ENCODE measurements around the gene NEK7. TPM values are rescaled to one million over a fixed set of nuclear protein-coding genes. Genes with fewer than 3 reads are reported as not detected.
"Not testable (repeated sequence)": the region's sequence is repeated elsewhere in the genome, so short reads cannot be mapped to it uniquely, and the experiment has no call there.

NEK7 gene
- total RNA-seq, 1 experiment from 2014 or later = 699 TPM

- DNase-seq (ENCODE audit: low spot score) = no peak
Observed at GRCh38 chr1:198290089-198290683, 133.4 kb downstream of the NEK7 start.

GRCh38 chr1:198291036-198291435, 134.2 kb downstream of the NEK7 start:
- DNase-seq (ENCODE audit: low spot score) = no peak

- no peak for DNase-seq (ENCODE audit: low spot score)
Observed at GRCh38 chr1:198291924-198292323, 135.1 kb downstream of the NEK7 start.

- DNase-seq (ENCODE audit: low spot score) = no peak
Observed at GRCh38 chr1:198295225-198295624, 138.4 kb downstream of the NEK7 start.

- no peak for DNase-seq (ENCODE audit: low spot score)
Observed at GRCh38 chr1:198295971-198296370, 139.2 kb downstream of the NEK7 start.

- no peak for DNase-seq (ENCODE audit: low spot score)
Observed at GRCh38 chr1:198297281-198297680, 140.5 kb downstream of the NEK7 start.

- no peak for DNase-seq (ENCODE audit: low spot score)
Observed at GRCh38 chr1:198298640-198299039, 141.8 kb downstream of the NEK7 start.

GRCh38 chr1:198300451-198300850, 143.7 kb downstream of the NEK7 start:
- no peak for DNase-seq (ENCODE audit: low spot score)

- DNase-seq (ENCODE audit: low spot score) = no peak
Observed at GRCh38 chr1:198304431-198304830, 147.6 kb downstream of the NEK7 start.

- DNase-seq (ENCODE audit: low spot score) = not testable (repeated sequence)
Observed at GRCh38 chr1:198314817-198315216, 158.0 kb downstream of the NEK7 start.

GRCh38 chr1:198315331-198315730, 158.5 kb downstream of the NEK7 start:
- DNase-seq (ENCODE audit: low spot score) = not testable (repeated sequence)

- DNase-seq (ENCODE audit: low spot score) = no peak
Observed at GRCh38 chr1:198316546-198317100, 159.8 kb downstream of the NEK7 start.

- DNase-seq (ENCODE audit: low spot score) = no peak
Observed at GRCh38 chr1:198318085-198318484, 161.3 kb downstream of the NEK7 start.

- DNase-seq (ENCODE audit: low spot score) = no peak
Observed at GRCh38 chr1:198320759-198321158, 164.0 kb downstream of the NEK7 start.

GRCh38 chr1:198326232-198326631, 169.4 kb downstream of the NEK7 start:
- no peak for DNase-seq (ENCODE audit: low spot score)

GRCh38 chr1:198326915-198327314, 170.1 kb downstream of the NEK7 start:
- no peak for DNase-seq (ENCODE audit: low spot score)

- DNase-seq (ENCODE audit: low spot score) = no peak
Observed at GRCh38 chr1:198328458-198329032, 171.7 kb downstream of the NEK7 start.

- no peak for DNase-seq (ENCODE audit: low spot score)
Observed at GRCh38 chr1:198330982-198331615, 174.3 kb downstream of the NEK7 start.

- peak; percentile 44 for DNase-seq (ENCODE audit: low spot score)
Observed at GRCh38 chr1:198333744-198334143, 176.9 kb downstream of the NEK7 start.

- no peak for DNase-seq (ENCODE audit: low spot score)
Observed at GRCh38 chr1:198335663-198336062, 178.9 kb downstream of the NEK7 start.

- DNase-seq (ENCODE audit: low spot score) = no peak
Observed at GRCh38 chr1:198337886-198338285, 181.1 kb downstream of the NEK7 start.

GRCh38 chr1:198340139-198340538, 183.3 kb downstream of the NEK7 start:
- no peak for DNase-seq (ENCODE audit: low spot score)

GRCh38 chr1:198346178-198346577, 189.4 kb downstream of the NEK7 start:
- DNase-seq (ENCODE audit: low spot score) = no peak

Data from A172 (cell line).